Breast epithelium (tissue), 4 donors: ENCODE results near the gene ABHD13. TPM values are rescaled to one million over a fixed set of nuclear protein-coding genes. Genes with fewer than 3 reads are reported as not detected.
"Not testable (repeated sequence)": the region's sequence is repeated elsewhere in the genome, so short reads cannot be mapped to it uniquely, and the experiment has no call there.

Experiments
- DNase-seq, 2 donors: peaks; one replicate each; pipeline ENCODE4 v3.0.0-alpha.2; 2019; ENCODE audit warnings: low spot score in 2 of 2
- H3K27ac ChIP-seq, 2 donors: fragments of 200-600 bp; sonication (generic) in 1 of 2; one replicate each; pipeline ENCODE4 v1.5.1; 2016 to 2019; ENCODE audit warnings: mild to moderate bottlenecking in 1 of 2
- H3K27me3 ChIP-seq, 2 donors: fragments of 200-600 bp; sonication (generic) in 1 of 2; one replicate each; pipeline versions ENCODE4 v1.5.1 to v1.6.0; 2017 to 2019; ENCODE audit warnings: control low read depth in 1 of 2, mild to moderate bottlenecking in 1 of 2
- H3K36me3 ChIP-seq: fragments of 200-600 bp; one replicate; pipeline ENCODE4 v1.5.1; 2019
- H3K4me1 ChIP-seq, 2 donors: fragments of 200-600 bp; sonication (generic); one replicate each; pipeline ENCODE4 v1.5.1; 2016 to 2019; ENCODE audit warnings: control low read depth in 1 of 2
- H3K4me3 ChIP-seq, 3 donors: fragments of 200-600 bp; sonication (generic); 1 replicate in 2 of 3; 2 replicates in 1 of 3; pipeline ENCODE4 v1.5.1; 2016 to 2019; ENCODE audit warnings: mild to moderate bottlenecking in 3 of 3, moderate library complexity in 2 of 3
- H3K9me3 ChIP-seq, 2 donors: fragments of 200-600 bp; sonication (generic) in 1 of 2; one replicate each; pipeline ENCODE4 v1.5.1; 2016 to 2019; ENCODE audit warnings: control low read depth in 1 of 2
- POLR2A ChIP-seq: fragments of 450-650 bp; IDR thresholded peaks from one replicate; pipeline ENCODE4 v1.6.1; 2016; ENCODE audit warnings: antibody characterized with exemption, mild to moderate bottlenecking, moderate library complexity
- POLR2AphosphoS5 ChIP-seq, 3 donors: sonication (generic); formaldehyde crosslinking; IDR thresholded peaks; one replicate each; pipeline ENCODE4 v1.6.1; 2017; ENCODE audit warnings: antibody characterized with exemption in 3 of 3
- intact Hi-C: fragments of 100-400 bp; cut with DNase I; formaldehyde crosslinking; loops from one replicate; pipeline ENCODE4 v1.15.1; 2023; ENCODE audit warnings: low total_unique reads
- total RNA-seq, 3 donors: library from RNA; depleted of rRNA; stranded (reverse); fragments of >200 nt; gene quantifications; one replicate each; pipeline ENCODE4 v1.1.0, GENCODE V29; 2016
- TF ChIP-seq, protein P1 (sequence below), 3 donors: fragments of 450-650 bp; IDR thresholded peaks; one replicate each; pipeline ENCODE4 v1.5.1; 2016 to 2017; ENCODE audit warnings: antibody characterized with exemption in 3 of 3, mild to moderate bottlenecking in 3 of 3, moderate library complexity in 3 of 3

Gene ABHD13
- total RNA-seq, 3 donors from 2014 or later: 9.9 to 20.5 (median 14.4) TPM

DNA sequence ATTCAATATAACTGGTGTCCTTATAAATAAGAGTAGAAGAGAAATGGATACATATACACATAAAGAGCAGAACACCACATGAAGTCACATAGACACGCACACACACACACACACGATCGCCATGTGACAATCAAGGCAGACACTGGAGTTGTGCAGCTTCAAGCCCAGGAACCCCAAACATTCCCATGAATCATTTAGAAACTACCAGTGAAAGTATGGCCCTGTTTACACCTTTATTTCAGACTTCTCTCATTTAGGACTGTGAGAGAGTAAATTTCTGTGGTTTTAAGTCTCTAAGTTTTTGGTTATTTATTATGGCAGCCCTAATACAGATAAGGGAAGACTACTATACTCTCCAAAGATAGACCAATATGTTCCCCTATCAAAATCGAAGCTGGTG, 31.0 kb downstream of the ABHD13 start:
- H3K36me3 ChIP-seq: no peaks in the 10 kb centered on the region
- H3K4me1 ChIP-seq: no peaks in the 10 kb centered on the region
- no peak for DNase-seq
- no peak overlapping the region for H3K4me3 ChIP-seq
- H3K27ac ChIP-seq: no peak overlapping the region
- intact Hi-C loops: no loop called here
- H3K9me3 ChIP-seq: peaks cover 0 to 26% of the 10 kb centered on the region in 2 donors
- H3K27me3 ChIP-seq: no peaks in the 10 kb centered on the region
- TF ChIP-seq, protein P1, sequence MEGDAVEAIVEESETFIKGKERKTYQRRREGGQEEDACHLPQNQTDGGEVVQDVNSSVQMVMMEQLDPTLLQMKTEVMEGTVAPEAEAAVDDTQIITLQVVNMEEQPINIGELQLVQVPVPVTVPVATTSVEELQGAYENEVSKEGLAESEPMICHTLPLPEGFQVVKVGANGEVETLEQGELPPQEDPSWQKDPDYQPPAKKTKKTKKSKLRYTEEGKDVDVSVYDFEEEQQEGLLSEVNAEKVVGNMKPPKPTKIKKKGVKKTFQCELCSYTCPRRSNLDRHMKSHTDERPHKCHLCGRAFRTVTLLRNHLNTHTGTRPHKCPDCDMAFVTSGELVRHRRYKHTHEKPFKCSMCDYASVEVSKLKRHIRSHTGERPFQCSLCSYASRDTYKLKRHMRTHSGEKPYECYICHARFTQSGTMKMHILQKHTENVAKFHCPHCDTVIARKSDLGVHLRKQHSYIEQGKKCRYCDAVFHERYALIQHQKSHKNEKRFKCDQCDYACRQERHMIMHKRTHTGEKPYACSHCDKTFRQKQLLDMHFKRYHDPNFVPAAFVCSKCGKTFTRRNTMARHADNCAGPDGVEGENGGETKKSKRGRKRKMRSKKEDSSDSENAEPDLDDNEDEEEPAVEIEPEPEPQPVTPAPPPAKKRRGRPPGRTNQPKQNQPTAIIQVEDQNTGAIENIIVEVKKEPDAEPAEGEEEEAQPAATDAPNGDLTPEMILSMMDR (IDR thresholded peaks at IDR 0.05): no peak
- TF ChIP-seq POLR2A (no peak), POLR2AphosphoS5 (IDR thresholded peaks at IDR 0.05) (no peak)

DNA sequence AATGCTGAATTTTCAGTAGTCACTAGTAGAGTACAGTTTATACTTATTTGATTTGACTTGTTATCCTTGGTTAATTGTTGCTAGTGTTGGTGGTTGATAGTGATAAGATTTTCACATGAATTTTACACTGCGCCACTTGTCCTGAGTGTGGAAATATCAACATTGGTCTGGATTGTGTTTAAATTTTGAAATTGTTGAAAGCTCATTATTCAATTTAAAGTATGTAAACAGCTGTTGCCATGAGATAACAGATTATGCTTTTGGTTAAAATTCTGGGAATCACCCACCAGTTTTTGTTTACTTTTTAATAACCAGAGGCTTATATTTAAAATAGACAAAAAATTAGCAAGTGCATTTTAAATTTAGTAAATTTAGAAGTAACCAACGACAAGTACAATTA, 39.1 kb downstream of the ABHD13 start:
- Histone ChIP-seq H3K9me3 (no peaks in the 10 kb centered on the region), H3K27me3 (no peaks in the 10 kb centered on the region), H3K36me3 (no peaks in the 10 kb centered on the region), H3K27ac (no peak overlapping the region), H3K4me3 (no peak overlapping the region), H3K4me1 (no peaks in the 10 kb centered on the region)
- no peak for DNase-seq
- intact Hi-C loops: no loop called here
- TF ChIP-seq POLR2AphosphoS5 (IDR thresholded peaks at IDR 0.05) (no peak), POLR2A (no peak)
- TF ChIP-seq, protein P1 (IDR thresholded peaks at IDR 0.05): no peak

DNA sequence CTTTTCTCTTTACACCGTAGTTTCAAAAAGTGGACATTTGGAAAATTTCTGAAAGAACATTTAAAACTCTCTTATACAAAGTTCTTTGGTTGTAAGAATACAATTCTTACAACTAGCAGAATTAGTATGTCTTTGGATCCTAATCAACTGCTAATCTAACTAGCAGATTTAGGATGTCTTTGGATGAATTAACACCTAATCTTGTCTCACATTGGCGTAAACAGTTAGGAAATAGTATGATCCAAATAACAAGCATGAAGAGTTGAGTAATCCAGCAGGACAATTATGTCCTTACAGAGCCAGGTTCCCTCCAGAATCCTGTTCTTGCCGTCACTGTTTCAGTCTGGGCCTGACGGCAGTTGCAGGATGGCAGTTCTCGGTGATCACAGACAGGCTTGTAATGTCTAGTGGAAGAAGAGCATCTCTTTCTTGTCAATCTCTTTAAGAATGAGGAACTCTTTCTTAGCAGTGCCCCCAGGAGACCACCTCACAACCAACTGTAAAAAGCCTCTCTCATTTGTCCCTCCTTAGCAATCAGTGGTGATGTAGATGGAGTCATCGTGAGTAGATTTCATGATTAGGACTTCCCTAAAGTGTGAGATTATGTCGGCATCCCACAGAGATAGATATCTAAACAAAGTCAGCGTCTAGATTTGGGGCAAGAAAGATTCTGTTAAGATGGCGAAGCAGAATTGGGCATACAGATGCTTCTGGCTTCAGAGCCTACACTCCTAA, 45.6 kb downstream of the ABHD13 start:
- Histone ChIP-seq H3K27ac (no peak overlapping the region), H3K4me1 (no peaks in the 10 kb centered on the region), H3K27me3 (no peaks in the 10 kb centered on the region), H3K9me3 (no peaks in the 10 kb centered on the region), H3K4me3 (no peak overlapping the region), H3K36me3 (no peaks in the 10 kb centered on the region)
- DNase-seq: no peak
- intact Hi-C loops: no loop called here
- TF ChIP-seq, protein P1 (IDR thresholded peaks at IDR 0.05): no peak
- TF ChIP-seq POLR2AphosphoS5 (IDR thresholded peaks at IDR 0.05) (no peak), POLR2A (no peak)

DNA sequence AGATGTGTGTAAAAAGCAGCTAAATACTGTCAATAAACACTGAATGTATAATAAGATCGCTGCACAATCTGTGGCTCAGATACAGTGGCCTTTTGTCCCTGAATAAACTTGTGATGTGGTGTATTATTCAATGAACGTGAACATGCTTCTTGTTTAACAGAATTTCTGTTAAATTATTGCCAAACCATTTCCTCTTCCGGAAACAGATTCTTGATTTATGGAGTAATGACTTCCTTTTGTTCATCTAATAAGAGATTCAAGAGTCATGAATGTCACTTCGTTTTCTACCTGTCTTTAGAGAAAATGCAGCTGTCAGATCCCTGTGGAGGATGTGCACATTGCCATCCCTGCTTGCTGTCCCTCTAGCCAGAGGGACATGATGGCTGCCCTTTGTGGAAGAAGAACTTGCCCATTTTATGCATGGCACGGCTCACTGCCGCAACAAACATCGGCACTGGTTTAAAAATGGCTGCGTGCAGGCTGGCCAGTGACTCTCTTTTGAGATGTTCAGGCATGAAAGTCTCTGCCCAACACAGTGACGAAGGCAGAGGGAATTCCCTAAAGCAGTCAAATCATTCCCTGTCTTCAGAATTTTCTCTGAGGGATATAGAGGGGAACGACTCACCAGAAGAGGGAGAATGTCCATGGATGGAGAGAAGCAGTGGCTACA, 48.3 kb downstream of the ABHD13 start:
- TF ChIP-seq, protein P1 (IDR thresholded peaks at IDR 0.05): no peak
- TF ChIP-seq POLR2A (no peak), POLR2AphosphoS5 (IDR thresholded peaks at IDR 0.05) (no peak)
- no peaks in the 10 kb centered on the region for H3K27me3 ChIP-seq
- H3K27ac ChIP-seq: no peak overlapping the region
- H3K9me3 ChIP-seq: no peaks in the 10 kb centered on the region
- H3K36me3 ChIP-seq: no peaks in the 10 kb centered on the region
- H3K4me1 ChIP-seq: no peaks in the 10 kb centered on the region
- intact Hi-C loops: no loop called here
- DNase-seq: no peak
- H3K4me3 ChIP-seq: no peak overlapping the region

DNA sequence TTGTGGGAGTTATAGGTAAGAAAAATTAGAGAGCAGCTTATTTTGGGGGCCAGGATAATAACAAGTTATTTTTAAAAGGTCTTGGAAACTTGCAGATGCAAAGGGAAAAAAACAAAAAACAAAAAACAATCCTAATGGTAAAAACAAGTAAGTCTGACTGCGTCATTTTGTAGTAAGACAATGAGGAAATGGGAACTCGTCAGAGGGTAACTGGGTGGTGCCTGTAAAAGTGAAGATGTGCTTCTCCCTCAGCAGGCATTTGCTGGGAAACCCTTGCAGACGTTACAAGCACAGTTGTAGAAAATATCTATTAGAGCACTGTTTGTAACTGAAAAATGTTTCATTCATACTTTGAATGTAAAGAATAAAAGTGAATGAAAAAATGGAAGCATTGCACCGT, 49.2 kb downstream of the ABHD13 start:
- Histone ChIP-seq H3K4me3 (no peak overlapping the region), H3K4me1 (no peaks in the 10 kb centered on the region), H3K36me3 (no peaks in the 10 kb centered on the region), H3K27me3 (no peaks in the 10 kb centered on the region), H3K9me3 (no peaks in the 10 kb centered on the region), H3K27ac (no peak overlapping the region)
- DNase-seq: no peak
- intact Hi-C loops: no loop called here
- TF ChIP-seq POLR2AphosphoS5 (IDR thresholded peaks at IDR 0.05) (no peak), POLR2A (no peak)
- TF ChIP-seq, protein P1 (IDR thresholded peaks at IDR 0.05): no peak

DNA sequence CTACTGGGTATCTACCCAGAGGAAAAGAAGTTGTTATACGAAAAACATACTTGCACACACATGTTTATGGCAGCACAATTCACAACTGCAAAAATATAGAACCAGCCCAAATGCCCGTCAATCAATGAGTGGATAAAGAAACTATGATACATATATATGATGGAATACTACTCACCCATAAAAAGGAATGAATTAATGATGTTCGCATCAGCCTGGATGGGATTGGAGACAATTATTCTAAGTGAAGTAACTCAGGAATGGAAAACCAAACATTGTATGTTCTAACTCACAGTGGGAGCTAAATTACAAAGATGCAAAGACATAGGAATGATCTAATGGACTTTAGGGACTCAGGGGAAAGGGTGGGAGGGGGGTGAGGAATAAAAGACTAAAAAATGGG, 49.7 kb downstream of the ABHD13 start:
- H3K9me3 ChIP-seq, H3K4me3 ChIP-seq, DNase-seq, H3K36me3 ChIP-seq, intact Hi-C loops, H3K27me3 ChIP-seq, H3K4me1 ChIP-seq, H3K27ac ChIP-seq: not testable (repeated sequence)
